Hepatocyte (in vitro differentiated cells): ENCODE measurements around the gene OAF. TPM values are rescaled to one million over a fixed set of nuclear protein-coding genes. Genes with fewer than 3 reads are reported as not detected.

ENCODE experiments used
- DNase-seq: peaks from one replicate; pipeline ENCODE4 v3.0.0-alpha.2; 2016; ENCODE audit warnings: low spot score
- H2AFZ ChIP-seq: fragments of 200-600 bp; sonication (generic); 2 replicates; pipeline ENCODE4 v1.6.0; 2016; ENCODE audit warnings: antibody characterized with exemption, mild to moderate bottlenecking
- H3K27ac ChIP-seq: fragments of 200-600 bp; sonication (generic); 2 replicates; pipeline ENCODE4 v1.5.1; 2016; ENCODE audit warnings: mild to moderate bottlenecking
- H3K27me3 ChIP-seq: fragments of 200-600 bp; sonication (generic); 2 replicates; pipeline ENCODE4 v1.6.1; 2016
- H3K36me3 ChIP-seq: fragments of 200-600 bp; sonication (generic); replicated peaks from 2 replicates; pipeline ENCODE4 v1.5.1; 2016; ENCODE audit warnings: low read depth; ENCODE audit not compliant: insufficient read depth
- H3K4me1 ChIP-seq: fragments of 200-600 bp; sonication (generic); 2 replicates; pipeline ENCODE4 v1.5.1; 2016; ENCODE audit warnings: mild to moderate bottlenecking, moderate library complexity; ENCODE audit not compliant: insufficient read depth
- H3K4me2 ChIP-seq: fragments of 200-600 bp; sonication (generic); 2 replicates; pipeline ENCODE4 v1.6.0; 2016
- H3K4me3 ChIP-seq: fragments of 200-600 bp; sonication (generic); 2 replicates; pipeline ENCODE4 v1.5.1; 2016; ENCODE audit warnings: mild to moderate bottlenecking
- H3K79me2 ChIP-seq: fragments of 200-600 bp; sonication (generic); 2 replicates; pipeline ENCODE4 v1.6.0; 2017; ENCODE audit warnings: mild to moderate bottlenecking
- H3K9me2 ChIP-seq: fragments of 200-600 bp; sonication (generic); replicated peaks from 2 replicates; pipeline ENCODE4 v1.6.0; 2017; ENCODE audit warnings: mild to moderate bottlenecking; ENCODE audit not compliant: insufficient read depth
- H3K9me3 ChIP-seq: fragments of 200-600 bp; sonication (generic); 2 replicates; pipeline ENCODE4 v1.5.1; 2016; ENCODE audit warnings: low read depth, mild to moderate bottlenecking
- H4K20me1 ChIP-seq: fragments of 200-600 bp; sonication (generic); 2 replicates; pipeline ENCODE4 v1.6.0; 2016; ENCODE audit warnings: mild to moderate bottlenecking; ENCODE audit not compliant: insufficient read depth, poor library complexity, severe bottlenecking
- EZH2 ChIP-seq: fragments of 200-600 bp; sonication (generic); IDR thresholded peaks from 2 replicates; pipeline ENCODE4 v1.6.1; 2016; ENCODE audit warnings: antibody characterized with exemption, mild to moderate bottlenecking, borderline replicate concordance
- EZH2phosphoT487 ChIP-seq: fragments of 200-600 bp; sonication (generic); IDR thresholded peaks from one replicate; pipeline ENCODE4 v1.6.1; 2018; ENCODE audit warnings: antibody characterized with exemption, mild to moderate bottlenecking, low read depth, moderate library complexity; ENCODE audit not compliant: unreplicated experiment, severe bottlenecking
- WGBS: methylation state at CpG from one replicate; pipeline ENCODE4 v1.1.6; 2016; ENCODE audit warnings: low lambda C conversion rate; ENCODE audit errors: missing lambda C conversion rate; 5-methylcytosine and 5-hydroxymethylcytosine counted together
- polyA plus RNA-seq: library from polyadenylated mRNA; unstranded; fragments of >200 nt; fragmentation: Nextera tagmentation; extraction: Ambion mirVana; gene quantifications from 2 replicates; pipeline ENCODE4 v1.2.1, GENCODE V29; 2016
- total RNA-seq: library from RNA; depleted of rRNA; stranded (reverse); fragments of >200 nt; gene quantifications from 2 replicates; pipeline ENCODE4 v1.2.3, GENCODE V29; 2014
- TF ChIP-seq, protein P1 (sequence below): fragments of 200-600 bp; sonication (generic); IDR thresholded peaks from 2 replicates; pipeline ENCODE4 v1.5.1; 2016; ENCODE audit warnings: antibody characterized with exemption, mild to moderate bottlenecking; ENCODE audit not compliant: poor library complexity

OAF gene
- total and polyA plus RNA-seq, 2 experiments from 2014 or later = 63.9 to 102 TPM

DNA sequence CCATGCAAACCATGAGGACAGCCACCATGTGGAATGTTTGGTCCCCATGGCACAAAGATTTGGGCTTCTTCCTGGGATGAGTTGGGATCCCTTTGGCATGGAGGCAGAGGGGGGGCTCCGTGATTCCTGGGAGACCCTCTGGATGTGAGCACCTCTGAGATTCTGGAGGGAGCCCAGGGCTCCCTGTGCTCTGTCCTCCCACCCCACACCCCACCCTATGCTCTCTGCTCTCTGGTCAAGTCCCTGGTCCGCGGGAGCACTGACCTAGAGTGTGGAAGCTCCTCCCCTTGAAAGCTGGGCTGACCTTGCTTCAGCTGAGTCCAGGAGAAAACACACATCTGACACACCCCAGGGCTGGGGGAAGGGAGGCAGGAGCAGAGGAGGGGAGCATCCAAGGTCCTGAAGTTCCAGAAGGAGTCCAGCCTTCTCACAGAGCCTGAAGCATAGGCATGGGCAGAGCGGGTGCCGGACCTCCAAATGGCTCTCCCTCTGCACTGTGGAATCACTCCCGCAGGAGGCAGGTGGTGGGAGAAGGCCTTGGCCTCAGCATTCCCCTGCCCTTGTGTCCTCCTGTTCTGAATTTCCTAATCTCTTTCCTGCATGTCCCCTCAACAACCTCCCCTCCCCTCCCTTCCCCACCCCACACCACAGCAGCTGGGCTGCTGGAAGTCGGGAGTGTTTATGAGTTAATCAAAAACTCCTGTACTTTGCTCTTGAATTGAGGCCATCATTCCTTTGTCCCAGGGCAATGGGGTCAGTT lies 25.7 kb upstream of the OAF start:
- no peaks in the 10 kb centered on the region for H4K20me1 ChIP-seq
- H3K4me3 ChIP-seq = no peak overlapping the region
- peaks cover 72% of the 10 kb centered on the region for H3K4me1 ChIP-seq
- no peaks in the 10 kb centered on the region for H3K27me3 ChIP-seq
- 25% methylated on average over 7 of the region's 7 CpGs for WGBS
- TF ChIP-seq EZH2 = no peak
- TF ChIP-seq, protein P1, sequence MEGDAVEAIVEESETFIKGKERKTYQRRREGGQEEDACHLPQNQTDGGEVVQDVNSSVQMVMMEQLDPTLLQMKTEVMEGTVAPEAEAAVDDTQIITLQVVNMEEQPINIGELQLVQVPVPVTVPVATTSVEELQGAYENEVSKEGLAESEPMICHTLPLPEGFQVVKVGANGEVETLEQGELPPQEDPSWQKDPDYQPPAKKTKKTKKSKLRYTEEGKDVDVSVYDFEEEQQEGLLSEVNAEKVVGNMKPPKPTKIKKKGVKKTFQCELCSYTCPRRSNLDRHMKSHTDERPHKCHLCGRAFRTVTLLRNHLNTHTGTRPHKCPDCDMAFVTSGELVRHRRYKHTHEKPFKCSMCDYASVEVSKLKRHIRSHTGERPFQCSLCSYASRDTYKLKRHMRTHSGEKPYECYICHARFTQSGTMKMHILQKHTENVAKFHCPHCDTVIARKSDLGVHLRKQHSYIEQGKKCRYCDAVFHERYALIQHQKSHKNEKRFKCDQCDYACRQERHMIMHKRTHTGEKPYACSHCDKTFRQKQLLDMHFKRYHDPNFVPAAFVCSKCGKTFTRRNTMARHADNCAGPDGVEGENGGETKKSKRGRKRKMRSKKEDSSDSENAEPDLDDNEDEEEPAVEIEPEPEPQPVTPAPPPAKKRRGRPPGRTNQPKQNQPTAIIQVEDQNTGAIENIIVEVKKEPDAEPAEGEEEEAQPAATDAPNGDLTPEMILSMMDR = no peak
- no peak for TF ChIP-seq EZH2phosphoT487
- no peaks in the 10 kb centered on the region for H3K9me3 ChIP-seq
- no peaks in the 10 kb centered on the region for H3K9me2 ChIP-seq
- H3K27ac ChIP-seq = peak overlapping the region; percentile 98
- no peaks in the 10 kb centered on the region for H3K79me2 ChIP-seq
- no peaks in the 10 kb centered on the region for H3K36me3 ChIP-seq
- DNase-seq = peak; percentile 85
- no peak overlapping the region for H2AFZ ChIP-seq
- peak overlapping the region; percentile 61 for H3K4me2 ChIP-seq

DNA sequence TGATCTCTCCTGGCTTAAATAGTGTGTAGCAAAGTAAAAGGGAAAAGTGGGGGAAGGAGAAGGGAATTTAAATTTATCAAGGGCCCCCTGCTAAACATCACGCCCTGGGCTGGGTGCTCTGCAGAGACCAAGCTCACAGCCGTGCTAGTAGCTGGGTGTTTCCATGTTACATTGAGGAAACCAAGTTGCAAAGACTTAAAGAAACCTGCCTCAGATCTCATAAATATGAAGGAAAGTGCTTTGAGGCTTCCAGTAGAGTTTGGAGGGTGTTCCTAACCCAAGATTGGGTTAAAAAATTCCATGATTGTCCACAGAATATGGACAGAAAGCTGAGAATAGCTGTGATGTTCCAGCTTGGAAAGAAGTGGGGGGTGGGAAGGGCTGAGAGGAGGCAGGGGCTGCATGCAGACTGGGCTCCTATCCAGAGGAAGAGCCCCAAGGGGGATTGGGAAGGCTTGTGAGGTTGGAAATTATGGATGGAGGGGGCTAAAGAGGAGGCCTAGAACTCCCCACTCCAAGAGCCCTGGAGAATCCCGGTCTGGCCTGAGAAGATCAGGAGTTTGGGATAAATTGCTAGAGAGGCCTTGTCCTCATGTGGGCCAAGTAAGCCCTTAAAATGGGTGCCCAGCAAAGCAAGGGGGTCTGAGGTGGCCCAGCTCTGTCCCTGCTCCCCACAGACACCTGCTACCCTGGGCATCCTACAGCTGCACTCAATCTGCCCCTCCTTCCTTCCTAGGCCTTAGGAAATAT lies 25.0 kb upstream of the OAF start:
- peak overlapping the region; percentile 61 for H3K4me2 ChIP-seq
- H3K9me2 ChIP-seq = no peaks in the 10 kb centered on the region
- no peak overlapping the region for H3K4me3 ChIP-seq
- H2AFZ ChIP-seq = no peak overlapping the region
- no peaks in the 10 kb centered on the region for H3K79me2 ChIP-seq
- H3K27ac ChIP-seq = peak overlapping the region; percentile 98
- no peaks in the 10 kb centered on the region for H4K20me1 ChIP-seq
- H3K9me3 ChIP-seq = no peaks in the 10 kb centered on the region
- TF ChIP-seq, protein P1 = no peak
- TF ChIP-seq EZH2 (no peak), EZH2phosphoT487 (no peak)
- DNase-seq = peak; percentile 52
- H3K4me1 ChIP-seq = peaks cover 72% of the 10 kb centered on the region
- H3K36me3 ChIP-seq = no peaks in the 10 kb centered on the region
- no peaks in the 10 kb centered on the region for H3K27me3 ChIP-seq
- WGBS = 26% methylated on average over 3 of the region's 3 CpGs

DNA sequence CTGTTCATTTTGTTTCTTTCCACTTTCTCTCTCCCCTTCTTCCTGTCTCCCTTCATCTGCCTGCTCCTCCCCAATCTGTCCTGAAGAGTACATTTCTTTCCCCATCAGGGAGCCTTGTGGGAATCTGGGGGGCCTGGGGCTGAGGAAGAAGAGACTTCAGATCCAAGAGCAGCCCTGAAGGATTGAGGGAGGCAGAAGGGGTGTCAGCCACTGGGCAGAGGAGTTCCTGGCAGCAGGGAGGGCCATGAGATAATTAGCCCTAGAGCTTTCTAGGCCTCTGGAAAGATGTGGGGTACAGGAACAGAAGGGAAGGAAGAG lies 24.4 kb upstream of the OAF start:
- no peak for DNase-seq
- TF ChIP-seq, protein P1 = no peak
- TF ChIP-seq EZH2 (no peak), EZH2phosphoT487 (no peak)

More for the DNA sequence above, 24.4 kb upstream of the OAF start:
- Histone ChIP-seq H3K36me3 (no peaks in the 10 kb centered on the region), H3K79me2 (no peaks in the 10 kb centered on the region), H3K4me2 (no peak overlapping the region), H3K4me1 (peaks cover 72% of the 10 kb centered on the region), H3K27me3 (no peaks in the 10 kb centered on the region), H3K27ac (peak overlapping the region; percentile 98), H3K4me3 (no peak overlapping the region), H3K9me2 (no peaks in the 10 kb centered on the region), H2AFZ (no peak overlapping the region), H3K9me3 (no peaks in the 10 kb centered on the region), H4K20me1 (no peaks in the 10 kb centered on the region)
